Activated effector memory CD4-positive, alpha-beta T cell treated with Interleukin-2 at 50 U/mL for 16 hours (primary cell): ENCODE data around the gene GPC6.

Experiments used
- DNase-seq: peaks from one replicate; pipeline ENCODE4 v3.0.0-alpha.2; 2020

The GPC6 gene

DNA sequence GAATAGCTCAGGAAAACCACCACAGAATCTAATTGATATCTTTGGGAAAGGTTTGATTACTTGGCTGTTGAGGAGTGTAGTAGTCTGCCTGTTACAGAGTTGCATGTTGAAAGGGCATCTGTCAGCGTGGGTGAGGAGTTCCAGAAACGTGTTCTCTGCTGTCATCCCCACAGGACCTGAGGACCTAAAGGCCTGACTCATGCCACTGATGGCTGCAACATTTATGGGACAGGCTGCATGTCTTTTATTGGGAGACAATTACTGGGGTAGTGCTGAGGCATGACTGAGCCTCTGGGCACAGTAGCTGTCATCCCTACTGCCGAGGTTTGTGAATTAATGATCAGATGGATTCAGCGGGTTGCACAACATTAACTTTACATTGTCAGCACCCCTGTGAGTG, 525.9 kb downstream of the GPC6 start:
- no peak for DNase-seq

GRCh38 chr13:93753639-93754038, 527.0 kb downstream of the GPC6 start:
- no peak for DNase-seq

GRCh38 chr13:93755341-93755740, 528.7 kb downstream of the GPC6 start:
- no peak for DNase-seq

GRCh38 chr13:93758575-93758974, 532.0 kb downstream of the GPC6 start:
- no peak for DNase-seq

- no peak for DNase-seq
These were observed 536.3 kb downstream of the GPC6 start for GRCh38 chr13:93762708-93763426.

DNA sequence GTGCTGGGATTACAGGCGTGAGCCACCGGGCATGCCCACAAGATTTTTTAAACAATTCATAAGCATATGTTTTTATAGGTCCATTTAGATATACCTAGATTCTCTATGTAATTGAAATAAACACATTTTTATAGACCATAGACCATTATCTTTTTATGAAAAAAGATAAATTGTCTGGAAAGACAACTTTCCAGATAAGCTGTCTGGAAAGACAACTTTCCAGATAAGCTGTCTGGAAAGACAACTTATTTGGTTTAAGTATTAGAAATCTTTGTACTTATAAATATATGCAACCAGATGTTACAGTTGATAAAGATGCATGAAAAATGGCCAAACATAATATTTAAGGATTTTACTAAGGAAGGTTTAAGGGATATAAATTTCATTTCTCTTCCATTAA, 538.5 kb downstream of the GPC6 start:
- no peak for DNase-seq

GRCh38 chr13:93765811-93766210, 539.2 kb downstream of the GPC6 start:
- no peak for DNase-seq

- DNase-seq, result no peak
These were observed 540.1 kb downstream of the GPC6 start for GRCh38 chr13:93766719-93767118.

- no peak for DNase-seq
These were observed 540.7 kb downstream of the GPC6 start for GRCh38 chr13:93767180-93767916.

DNA sequence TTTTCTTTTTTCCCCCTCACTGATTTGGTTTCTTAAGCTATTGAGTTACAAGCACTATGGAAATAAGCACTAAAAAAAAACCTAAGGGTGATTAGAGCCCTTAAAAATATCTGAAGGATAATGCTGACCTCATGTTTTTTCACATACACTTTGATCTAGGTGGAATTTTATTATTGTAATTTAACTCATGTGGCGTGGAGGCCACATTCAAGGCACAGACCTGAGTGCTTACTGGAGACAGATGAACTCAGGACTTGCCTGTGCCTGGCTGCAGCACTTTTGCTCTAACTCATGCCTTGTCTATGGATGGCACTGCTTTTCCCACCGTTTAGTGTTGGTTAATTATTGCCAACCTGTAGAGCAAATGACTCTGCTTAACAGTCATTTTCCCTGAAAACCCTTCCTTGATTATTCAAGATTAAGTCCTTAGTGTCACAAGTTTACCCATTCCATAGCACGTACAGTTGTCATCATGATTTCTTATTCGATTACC, 541.4 kb downstream of the GPC6 start:
- no peak for DNase-seq

DNA sequence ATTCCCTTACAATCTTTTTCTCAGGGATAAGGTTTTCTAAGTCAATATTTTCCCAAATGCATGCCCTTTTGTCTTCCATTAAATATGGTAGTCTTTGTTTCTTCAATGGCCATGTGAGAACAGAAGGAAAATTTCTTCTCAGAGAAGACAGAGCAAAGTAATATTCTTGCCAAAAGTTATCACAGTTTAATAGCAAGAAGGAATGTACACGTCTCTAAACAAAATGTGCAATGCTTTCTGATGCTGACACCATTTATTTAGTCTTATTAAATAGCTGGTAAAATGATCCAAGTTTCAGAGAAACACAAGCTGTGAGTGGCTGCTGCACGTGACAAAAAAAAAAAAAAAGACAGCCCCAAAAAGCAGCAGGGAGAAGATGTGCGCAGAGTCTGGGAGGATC, 542.5 kb downstream of the GPC6 start:
- DNase-seq, result no peak

DNA sequence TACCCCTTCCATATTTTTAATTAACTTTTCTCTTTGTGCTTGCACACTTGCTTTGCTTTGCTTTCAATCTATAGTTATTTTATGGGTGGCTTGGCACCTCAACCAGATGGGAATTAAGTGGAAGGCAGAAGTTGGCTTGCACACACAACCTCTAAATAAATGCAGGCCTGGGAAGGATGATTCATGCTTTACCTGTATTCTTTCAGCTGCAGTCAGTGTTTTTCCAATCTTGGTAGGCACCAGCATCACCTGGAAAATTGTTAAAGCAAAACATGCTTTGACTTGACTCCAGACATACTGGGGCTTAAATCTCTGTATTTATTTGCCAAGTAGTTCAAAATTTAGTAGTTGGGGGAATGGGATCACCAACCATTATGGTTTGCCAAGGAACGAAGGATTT, 543.0 kb downstream of the GPC6 start:
- no peak for DNase-seq

- DNase-seq, result no peak
These were observed 544.6 kb downstream of the GPC6 start for GRCh38 chr13:93771227-93771626.

- no peak for DNase-seq
These were observed 545.2 kb downstream of the GPC6 start for GRCh38 chr13:93771782-93772181.

DNA sequence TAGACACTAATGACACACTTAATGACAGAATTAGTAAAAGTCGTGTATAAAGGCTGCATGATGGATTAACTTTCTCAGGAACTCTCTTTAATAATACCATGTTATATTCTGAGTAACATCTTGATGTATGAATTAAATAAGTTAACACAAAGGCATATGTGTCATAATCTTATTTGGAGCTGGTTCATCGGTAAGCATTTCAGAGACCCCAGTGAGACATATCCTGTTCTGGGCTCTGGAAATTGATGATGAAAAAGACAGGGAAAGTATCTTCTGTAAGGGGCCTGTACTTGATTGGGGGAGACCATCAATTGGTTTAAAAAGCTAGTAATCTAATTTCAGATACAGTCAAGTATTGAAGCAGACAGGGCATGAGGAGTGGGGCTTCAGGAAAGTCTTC, 547.9 kb downstream of the GPC6 start:
- DNase-seq, result no peak

- no peak for DNase-seq
These were observed 548.4 kb downstream of the GPC6 start for GRCh38 chr13:93775027-93775426.

GRCh38 chr13:93775507-93776108, 549.0 kb downstream of the GPC6 start:
- DNase-seq, result no peak

DNA sequence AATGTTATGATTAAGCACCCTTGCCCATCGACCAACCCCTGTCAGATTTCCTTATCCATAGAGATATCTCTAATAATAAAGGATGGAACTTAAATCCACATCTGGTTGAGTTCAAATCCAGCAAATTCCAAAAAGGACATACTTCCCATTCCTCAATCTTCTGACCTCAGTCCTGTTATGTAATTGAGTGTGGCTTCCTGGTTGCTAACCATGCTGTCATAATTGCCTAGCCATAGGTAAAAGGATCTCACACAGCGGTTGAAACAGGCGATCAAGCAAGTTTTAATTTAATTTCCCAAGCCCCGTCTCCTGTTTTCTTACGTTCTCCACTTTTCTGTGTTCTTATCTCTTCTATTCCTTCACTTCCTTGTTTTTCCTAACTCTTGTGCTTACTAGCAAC, 550.3 kb downstream of the GPC6 start:
- DNase-seq, result no peak

DNA sequence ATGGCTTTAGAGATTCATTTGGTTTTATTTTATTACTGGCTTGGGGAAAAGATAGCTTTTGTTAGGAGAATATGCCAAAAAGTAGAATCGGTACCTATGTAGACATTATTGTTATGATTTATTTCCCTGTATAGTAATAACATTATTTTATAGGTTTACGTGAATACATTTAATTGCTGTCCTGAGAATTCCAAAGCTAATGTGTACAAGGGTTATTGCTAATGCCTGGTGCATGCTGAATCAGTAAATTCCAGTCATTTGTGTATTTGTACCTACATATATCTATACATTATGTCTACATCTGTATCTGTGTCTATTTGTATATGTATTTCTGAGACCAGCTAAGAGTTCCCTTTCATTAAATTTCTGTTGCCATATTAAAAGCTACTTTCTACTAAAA, 550.9 kb downstream of the GPC6 start:
- DNase-seq, result no peak

- DNase-seq, result no peak
These were observed 551.9 kb downstream of the GPC6 start for GRCh38 chr13:93778548-93778947.

- DNase-seq, result no peak
These were observed 557.6 kb downstream of the GPC6 start for GRCh38 chr13:93784191-93784590.

DNA sequence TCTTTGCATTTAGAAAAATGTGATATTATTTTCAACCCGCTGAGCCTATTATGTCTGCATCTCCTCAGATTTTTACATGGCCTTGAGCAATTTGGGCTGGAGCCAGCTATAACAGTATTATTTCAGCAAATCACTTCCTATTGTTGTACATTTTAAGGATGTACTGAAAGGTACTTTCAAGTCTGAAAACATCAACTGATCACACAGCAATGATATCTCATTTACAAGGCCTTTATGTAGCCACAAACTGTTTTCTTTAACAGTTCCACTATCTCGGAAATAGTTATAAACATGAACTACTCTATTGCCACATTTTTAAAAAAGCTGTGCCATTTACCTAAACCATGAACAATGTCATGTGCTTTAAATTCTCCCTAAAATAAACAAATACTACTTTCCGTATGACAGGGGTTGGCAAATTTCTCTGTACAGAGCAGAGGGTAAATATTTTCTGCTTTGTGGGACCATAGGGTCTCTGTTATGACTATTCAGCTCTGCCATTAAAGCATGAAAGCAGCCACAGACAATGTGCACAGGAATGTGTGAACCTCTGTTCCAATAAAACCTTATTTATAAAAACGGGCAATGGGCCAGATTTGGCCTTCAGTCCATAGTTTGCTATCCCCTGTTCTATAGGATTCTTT, 560.4 kb downstream of the GPC6 start:
- DNase-seq, result no peak

DNA sequence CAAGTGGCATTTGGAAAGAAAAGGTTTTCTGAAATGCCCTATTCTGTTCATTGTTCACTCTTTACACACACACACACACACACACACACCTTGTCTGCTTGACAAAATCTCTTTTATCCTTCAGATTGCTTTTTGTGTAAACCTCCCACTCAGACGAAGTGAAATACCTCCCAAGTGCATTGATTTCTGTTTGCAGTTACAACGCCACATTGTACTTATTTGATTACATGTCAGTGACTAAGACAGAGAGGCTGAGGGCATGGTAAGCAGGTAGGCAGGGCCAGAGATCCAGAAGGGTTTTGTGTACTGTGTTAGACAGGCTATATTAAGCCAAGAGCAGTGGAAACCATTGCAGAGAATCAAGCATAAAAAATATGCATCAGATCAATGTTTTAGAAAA, 561.8 kb downstream of the GPC6 start:
- no peak for DNase-seq

GRCh38 chr13:93789058-93789457, 562.5 kb downstream of the GPC6 start:
- DNase-seq, result no peak
